HG02610 (cell line): ENCODE measurements around the gene VSTM2B.
"Not testable (repeated sequence)": the region's sequence is repeated elsewhere in the genome, so short reads cannot be mapped to it uniquely, and the experiment has no call there.

Experiments
- ATAC-seq: cut with Tn5 transposase; IDR thresholded peaks from one replicate; pipeline ENCODE4 v1.9.1; 2021; ENCODE audit warnings: mild to moderate bottlenecking, moderate library complexity; ENCODE audit not compliant: unreplicated experiment

Gene VSTM2B

GRCh38 chr19:29525901-29526729 lies at the start of gene VSTM2B:
VSTM2B (plus strand) TSS chr19:29525994; CDS start chr19:29526584, 590 bp downstream.
- ATAC-seq: no peak

- ATAC-seq: no peak
Observed at GRCh38 chr19:29476528-29476927, 49.3 kb upstream of the VSTM2B start.

DNA sequence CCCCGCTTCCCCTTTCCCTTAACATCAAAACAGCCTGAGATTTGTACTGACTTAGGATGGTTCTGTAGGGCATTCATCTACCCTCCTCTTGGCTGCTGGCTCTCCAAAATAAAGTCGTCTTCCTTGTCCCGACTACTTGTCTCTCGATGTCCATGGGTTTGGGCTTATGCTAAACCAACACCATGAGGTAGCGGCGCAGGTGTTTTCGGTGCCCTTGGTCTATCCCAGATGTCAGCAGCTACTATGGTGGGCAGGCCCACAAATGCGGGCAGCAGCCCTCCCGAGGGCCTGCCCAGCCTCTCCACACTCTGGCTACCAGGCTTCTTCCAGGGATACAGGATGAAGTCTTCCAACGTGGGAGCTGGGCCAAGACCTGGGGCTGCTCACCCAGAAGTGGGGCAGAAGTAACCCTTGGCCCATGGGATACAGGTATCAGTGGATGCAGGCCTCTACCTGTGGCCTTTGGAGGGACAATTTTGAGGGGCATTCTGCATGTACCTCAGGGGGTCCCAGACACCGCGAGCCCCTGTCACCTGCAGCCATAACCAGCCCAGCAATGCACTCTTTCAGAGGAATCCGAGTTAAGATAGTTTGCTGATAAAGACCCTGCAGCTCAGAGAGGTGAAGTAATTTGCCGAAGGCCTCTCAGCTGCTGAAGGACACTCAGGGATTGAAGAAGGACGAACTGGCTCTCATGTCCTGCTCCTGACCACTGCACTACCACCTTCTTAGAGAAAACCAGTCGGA lies 47.8 kb upstream of the VSTM2B start:
- ATAC-seq: no peak

DNA sequence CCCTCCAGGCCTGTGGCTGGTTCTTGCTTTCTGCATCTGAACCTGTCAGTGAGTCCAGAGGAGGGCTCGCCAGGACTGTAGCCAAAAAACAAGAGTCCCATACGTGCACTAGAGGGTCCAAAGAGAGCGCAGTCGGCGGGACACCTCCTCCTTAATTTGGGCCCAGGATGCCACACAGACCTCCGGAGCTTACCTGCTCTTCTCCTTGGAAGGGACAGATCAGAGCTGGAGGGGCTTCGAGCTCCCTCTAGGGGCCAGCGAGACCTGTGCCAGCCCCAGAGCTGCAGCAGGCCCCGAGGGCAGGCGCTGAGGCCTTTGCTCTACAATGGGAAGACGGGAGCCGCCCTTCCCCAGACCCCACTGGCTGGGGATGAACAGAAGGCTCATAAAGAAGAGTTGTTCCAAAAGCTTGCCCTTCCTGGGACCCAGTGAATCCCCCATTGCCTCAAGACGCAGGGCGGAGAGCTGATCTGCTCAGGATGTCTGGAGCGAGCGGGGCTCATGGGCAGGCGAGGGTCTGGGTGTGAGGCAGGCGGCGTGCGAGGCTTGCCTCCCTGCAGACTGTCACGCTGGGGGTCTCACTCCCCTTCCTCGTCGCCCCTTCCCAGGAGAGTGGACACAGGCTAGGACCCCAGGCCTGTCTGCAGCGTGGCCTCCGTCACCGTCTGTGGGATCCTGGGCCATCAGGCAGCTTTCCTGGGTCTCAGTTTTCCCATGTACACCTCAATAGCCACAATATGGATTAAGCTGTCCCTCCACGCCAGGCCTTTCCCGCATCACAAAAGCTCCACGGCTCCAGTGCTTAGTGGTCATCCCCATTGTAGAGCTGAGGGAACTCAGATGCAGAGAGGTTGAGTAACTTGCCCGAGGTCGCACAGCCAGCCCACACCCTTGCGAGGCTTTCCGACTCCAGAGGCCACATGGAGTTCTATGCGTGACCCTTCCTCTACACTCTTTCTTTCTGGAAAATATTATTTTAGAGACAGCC lies 46.9 kb upstream of the VSTM2B start:
- ATAC-seq: no peak

DNA sequence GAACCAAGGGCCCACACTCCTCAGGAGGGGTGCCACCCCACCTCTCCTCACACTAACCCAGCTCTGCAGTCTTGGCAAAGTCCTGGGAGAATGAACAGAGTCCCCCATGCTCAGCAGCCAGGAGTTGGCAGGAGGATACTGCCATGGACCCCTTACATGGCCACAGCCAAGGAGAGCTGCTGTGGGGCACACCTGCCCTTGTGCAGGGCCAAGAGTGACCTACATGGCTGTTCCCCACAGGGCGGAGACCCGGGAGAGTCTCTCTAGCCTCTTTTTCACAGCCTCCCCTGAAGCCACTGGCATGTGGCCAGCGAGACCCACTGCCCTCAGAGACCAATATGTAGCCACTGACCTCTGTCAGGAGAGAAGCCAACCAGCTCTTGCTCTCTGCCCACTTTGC lies 45.9 kb upstream of the VSTM2B start:
- no peak for ATAC-seq

GRCh38 chr19:29480507-29480906 lies 45.3 kb upstream of the VSTM2B start:
- no peak for ATAC-seq

GRCh38 chr19:29482855-29483640 lies 42.7 kb upstream of the VSTM2B start:
- ATAC-seq: no peak

DNA sequence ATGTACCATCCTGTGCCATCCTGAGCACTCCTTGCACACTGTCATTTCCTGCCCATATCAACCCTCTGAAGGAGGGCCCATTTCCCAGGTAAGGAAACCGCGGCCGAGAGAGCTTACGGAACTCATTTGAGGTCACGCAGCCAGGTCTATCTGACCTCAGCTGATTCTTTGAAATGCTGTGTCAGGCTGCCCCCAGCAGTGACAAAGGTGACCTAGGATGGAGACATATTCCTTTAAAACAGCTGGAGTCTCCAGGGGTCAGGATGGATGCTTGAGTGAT lies 42.2 kb upstream of the VSTM2B start:
- ATAC-seq: no peak

- no peak for ATAC-seq
Observed at GRCh38 chr19:29483944-29484581, 41.7 kb upstream of the VSTM2B start.

DNA sequence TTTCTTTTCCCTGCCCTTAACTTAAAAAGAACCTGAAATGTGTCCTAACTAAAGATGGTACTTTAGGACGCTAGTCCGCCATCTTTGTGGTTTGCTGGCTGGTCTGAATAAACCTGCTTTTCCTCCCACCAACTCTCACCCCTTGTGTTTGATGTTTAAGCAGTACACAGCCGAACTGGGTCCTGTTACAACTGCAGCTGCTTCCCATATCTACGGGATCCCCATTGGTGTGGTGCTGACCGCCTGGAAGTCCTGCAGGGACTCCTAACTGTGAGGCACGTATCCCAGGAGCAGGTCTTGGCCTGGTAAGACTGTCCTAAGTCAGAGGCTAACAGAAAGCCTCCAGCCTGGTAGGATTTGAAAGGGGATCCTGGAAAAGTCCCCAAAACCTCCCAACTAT lies 40.9 kb upstream of the VSTM2B start:
- no peak for ATAC-seq

- ATAC-seq: no peak
Observed at GRCh38 chr19:29485293-29485692, 40.5 kb upstream of the VSTM2B start.

DNA sequence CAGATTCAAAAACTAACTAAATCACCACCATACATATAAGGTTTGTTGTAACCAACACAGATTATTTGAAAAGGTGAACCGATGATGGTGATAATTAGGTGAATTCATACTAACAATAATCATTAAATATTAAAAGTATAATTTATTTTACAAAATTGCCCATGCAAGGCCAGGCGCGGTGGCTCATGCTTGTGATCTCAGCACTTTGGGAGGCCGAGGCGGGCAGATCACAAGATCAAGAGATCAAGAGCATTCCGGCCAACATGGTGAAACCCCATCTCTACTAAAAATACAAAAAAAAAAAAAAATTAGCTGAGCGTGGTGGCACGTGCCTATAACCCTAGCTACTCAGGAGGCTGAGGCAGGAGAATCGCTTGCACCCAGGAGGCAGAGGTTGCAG lies 38.8 kb upstream of the VSTM2B start:
- ATAC-seq: not testable (repeated sequence)

DNA sequence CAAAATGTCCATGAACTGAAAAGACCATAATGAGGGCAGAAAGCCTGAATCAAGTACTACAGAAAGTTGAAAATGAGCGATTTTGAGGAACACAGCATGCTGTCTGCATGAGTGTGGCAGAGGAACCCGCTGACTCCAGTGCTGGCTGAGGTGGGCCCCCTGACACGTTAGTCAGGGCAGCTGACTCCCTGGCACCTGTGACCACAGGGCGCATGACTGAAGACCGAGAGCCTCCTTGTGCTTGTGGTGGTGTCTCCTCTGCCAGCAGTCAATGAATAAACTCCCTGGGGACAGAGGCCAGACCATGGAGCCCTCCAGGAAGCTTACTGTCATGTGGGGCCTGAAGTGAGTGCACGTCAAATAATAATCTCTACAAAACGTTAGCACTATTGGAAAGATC lies 38.4 kb upstream of the VSTM2B start:
- no peak for ATAC-seq

DNA sequence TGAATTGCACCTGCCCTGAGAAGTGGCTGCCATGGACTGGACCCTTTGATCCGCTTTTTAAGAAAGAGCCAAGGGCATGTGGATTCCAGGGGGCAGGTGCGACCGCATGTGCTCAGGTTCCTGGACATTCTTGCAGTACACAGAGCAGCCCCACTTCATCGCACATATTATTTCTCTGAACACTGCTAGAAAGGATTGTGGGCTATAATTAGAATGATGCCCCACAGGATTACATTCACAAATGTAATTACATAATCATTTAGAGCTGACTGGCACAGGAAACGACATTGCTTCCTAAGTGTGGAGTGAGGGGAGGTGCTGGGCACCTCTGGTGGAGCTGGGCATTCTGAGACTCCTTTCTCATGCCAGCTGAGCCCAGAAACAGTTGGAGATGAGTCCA lies 37.5 kb upstream of the VSTM2B start:
- no peak for ATAC-seq

DNA sequence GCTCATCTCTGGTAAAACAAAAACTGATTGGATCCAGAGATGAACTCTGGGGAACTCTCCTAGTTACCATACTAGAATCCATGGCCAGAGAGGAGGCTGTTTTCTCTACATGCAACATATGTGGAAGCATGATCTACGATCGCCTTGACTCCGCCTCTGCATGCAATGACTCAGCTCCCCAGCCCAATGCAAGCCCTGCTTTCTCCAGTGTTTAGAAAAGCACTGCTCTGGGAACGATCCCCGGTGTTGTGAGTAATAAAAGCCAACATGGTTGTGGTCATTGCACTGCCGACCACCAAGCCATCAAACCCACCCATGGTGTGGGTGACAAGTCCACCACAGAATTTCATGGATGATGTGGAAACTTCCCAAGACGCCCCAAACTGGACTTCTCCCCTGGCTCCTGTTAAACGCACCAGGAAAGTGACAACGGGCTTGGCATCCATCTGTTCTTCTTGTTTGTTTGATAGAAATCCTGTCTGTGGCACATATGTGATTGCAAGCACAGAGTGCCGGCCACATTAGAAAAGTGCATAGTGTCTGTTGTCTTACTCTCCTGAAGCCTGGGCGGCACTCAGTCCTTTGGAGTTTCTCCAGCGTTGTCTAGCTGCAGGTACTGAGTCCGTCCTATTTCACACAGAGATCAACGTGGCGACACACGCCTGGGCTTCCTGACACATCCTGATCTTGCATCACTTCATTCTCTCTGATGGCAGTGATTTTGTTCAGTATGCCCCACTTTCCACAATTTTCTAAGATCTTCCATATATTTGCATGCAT lies 36.4 kb upstream of the VSTM2B start:
- no peak for ATAC-seq

DNA sequence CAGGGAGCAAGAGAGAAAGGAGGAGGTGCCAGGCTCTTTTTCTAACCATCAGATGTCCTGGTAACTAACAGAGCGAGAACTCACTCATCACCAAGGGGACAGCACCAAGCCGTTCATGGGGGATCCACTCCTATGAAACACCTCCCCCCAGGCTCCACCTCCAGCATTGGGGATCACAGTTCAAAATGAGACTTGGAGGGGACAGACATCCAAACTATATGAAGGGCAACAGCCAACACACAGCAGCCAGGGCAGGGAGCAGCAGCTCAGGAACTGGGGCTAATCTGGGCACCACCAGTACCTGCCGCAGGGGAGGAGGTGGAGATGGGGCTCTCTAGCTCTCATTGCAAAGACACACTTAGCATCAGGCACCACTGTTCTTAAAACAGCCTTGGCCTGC lies 34.3 kb upstream of the VSTM2B start:
- ATAC-seq: no peak

DNA sequence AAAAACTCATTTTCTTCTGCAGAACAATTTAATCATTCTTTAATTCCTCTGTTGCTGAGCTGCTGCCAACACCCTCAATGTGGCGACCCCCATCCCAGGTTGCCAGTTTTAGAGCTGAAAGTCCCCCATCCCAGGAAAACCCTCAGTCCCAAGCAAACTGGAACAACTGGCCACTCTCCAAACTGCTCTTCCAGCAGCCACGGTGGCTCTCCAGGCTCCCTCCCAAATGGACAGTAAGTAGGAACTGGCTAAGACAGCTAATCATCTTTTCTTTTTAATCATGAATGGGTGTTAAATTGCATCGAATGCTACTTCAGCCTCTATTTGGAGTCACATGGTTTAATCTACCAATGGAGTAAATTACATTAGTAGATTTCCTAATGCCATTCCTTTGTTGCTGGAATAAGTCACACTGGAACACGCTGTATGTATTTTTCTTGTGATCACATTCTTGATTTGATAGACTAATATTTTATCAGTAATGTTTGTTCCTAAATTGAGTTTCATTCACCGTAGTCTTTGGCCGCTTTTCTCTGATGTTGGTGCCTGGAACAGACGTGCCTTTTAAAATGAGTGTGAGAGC lies 33.7 kb upstream of the VSTM2B start:
- ATAC-seq: no peak

- ATAC-seq: no peak
Observed at GRCh38 chr19:29492769-29493168, 33.0 kb upstream of the VSTM2B start.

GRCh38 chr19:29495091-29495490 lies 30.7 kb upstream of the VSTM2B start:
- ATAC-seq: no peak
